GM19239 (cell line): Measurements from ENCODE around the gene PHOSPHO1.
"Not testable (repeated sequence)": the region's sequence is repeated elsewhere in the genome, so short reads cannot be mapped to it uniquely, and the experiment has no call there.

ENCODE experiments used
- DNase-seq: peaks from one replicate; pipeline ENCODE4 v3.0.0; 2011; ENCODE audit warnings: low spot score; ENCODE audit not compliant: insufficient read length
- FAIRE-seq: peaks from 2 replicates; lab custom pipeline; 2011; peaks lifted over from hg19 to GRCh38; lab: Jason Lieb, UNC

PHOSPHO1 gene

GRCh38 chr17:49230636-49231562 lies at the start of gene PHOSPHO1:
Gene PHOSPHO1, minus strand, starts transcription at chr17:49230787. Its CDS starts 4,096 bp downstream, at chr17:49226691.
- FAIRE-seq (peak; percentile 61), DNase-seq (peak; percentile 89)

- no peak for FAIRE-seq
- no peak for DNase-seq
Measured at GRCh38 chr17:49280061-49280460, 49.5 kb upstream of the PHOSPHO1 start.

- FAIRE-seq, DNase-seq: not testable (repeated sequence)
Measured at GRCh38 chr17:49279263-49280015, 48.9 kb upstream of the PHOSPHO1 start.

GRCh38 chr17:49278076-49278475 lies 47.5 kb upstream of the PHOSPHO1 start:
- FAIRE-seq (no peak), DNase-seq (no peak)

- FAIRE-seq, result no peak
Measured at GRCh38 chr17:49277638-49278037, 47.1 kb upstream of the PHOSPHO1 start.

GRCh38 chr17:49275981-49276380 lies 45.4 kb upstream of the PHOSPHO1 start:
- not testable (repeated sequence) for FAIRE-seq

More at GRCh38 chr17:49277638-49278037, 47.1 kb upstream of the PHOSPHO1 start:
- no peak for DNase-seq

GRCh38 chr17:49269356-49269755 lies 38.8 kb upstream of the PHOSPHO1 start:
- FAIRE-seq (no peak), DNase-seq (no peak)

More at GRCh38 chr17:49275981-49276380, 45.4 kb upstream of the PHOSPHO1 start:
- DNase-seq, result not testable (repeated sequence)

- FAIRE-seq (no peak), DNase-seq (no peak)
Measured at GRCh38 chr17:49267912-49268311, 37.3 kb upstream of the PHOSPHO1 start.

GRCh38 chr17:49266233-49266632 lies 35.6 kb upstream of the PHOSPHO1 start:
- FAIRE-seq (no peak), DNase-seq (no peak)

- not testable (repeated sequence) for FAIRE-seq
Measured at GRCh38 chr17:49261540-49261939, 31.0 kb upstream of the PHOSPHO1 start.

GRCh38 chr17:49260817-49261291 lies 30.3 kb upstream of the PHOSPHO1 start:
- DNase-seq, result no peak
- FAIRE-seq, result no peak

More at GRCh38 chr17:49261540-49261939, 31.0 kb upstream of the PHOSPHO1 start:
- not testable (repeated sequence) for DNase-seq

- DNase-seq (peak; percentile 48), FAIRE-seq (no peak)
Measured at GRCh38 chr17:49260011-49260816, 29.6 kb upstream of the PHOSPHO1 start.

GRCh38 chr17:49259663-49260010 lies 29.1 kb upstream of the PHOSPHO1 start:
- FAIRE-seq, result no peak
- DNase-seq, result no peak

GRCh38 chr17:49258394-49258793 lies 27.8 kb upstream of the PHOSPHO1 start:
- FAIRE-seq, result no peak

GRCh38 chr17:49255125-49255524 lies 24.5 kb upstream of the PHOSPHO1 start:
- FAIRE-seq (no peak), DNase-seq (no peak)

More at GRCh38 chr17:49258394-49258793, 27.8 kb upstream of the PHOSPHO1 start:
- DNase-seq, result no peak

GRCh38 chr17:49254066-49254465 lies 23.5 kb upstream of the PHOSPHO1 start:
- FAIRE-seq (no peak), DNase-seq (no peak)

GRCh38 chr17:49252148-49252695 lies 21.6 kb upstream of the PHOSPHO1 start:
- FAIRE-seq (no peak), DNase-seq (no peak)

GRCh38 chr17:49249890-49250522 lies 19.4 kb upstream of the PHOSPHO1 start:
- no peak for DNase-seq
- no peak for FAIRE-seq

- no peak for FAIRE-seq
- no peak for DNase-seq
Measured at GRCh38 chr17:49249292-49249794, 18.8 kb upstream of the PHOSPHO1 start.
